OCI-LY7 (cell line): ENCODE results near the gene STEAP3.

Experiments
- EZH2phosphoT487 ChIP-seq: fragments of 200-600 bp; sonication (generic); IDR thresholded peaks from 2 replicates; pipeline ENCODE4 v1.6.1; 2018; ENCODE audit warnings: low read depth, borderline replicate concordance, mild to moderate bottlenecking, mixed run types, antibody characterized with exemption, low read length, moderate library complexity, mixed read lengths
- TF ChIP-seq, protein P1 (sequence below): fragments of 200-600 bp; sonication (generic); conservative IDR thresholded peaks from 2 replicates; pipeline ENCODE4 v1.5.1; 2014; ENCODE audit warnings: mild to moderate bottlenecking, antibody characterized with exemption, low read length, moderate library complexity, mixed read lengths

GRCh38 chr2:119174993-119175347 lies 48.7 kb upstream of the STEAP3 start:
- TF ChIP-seq, protein P1, sequence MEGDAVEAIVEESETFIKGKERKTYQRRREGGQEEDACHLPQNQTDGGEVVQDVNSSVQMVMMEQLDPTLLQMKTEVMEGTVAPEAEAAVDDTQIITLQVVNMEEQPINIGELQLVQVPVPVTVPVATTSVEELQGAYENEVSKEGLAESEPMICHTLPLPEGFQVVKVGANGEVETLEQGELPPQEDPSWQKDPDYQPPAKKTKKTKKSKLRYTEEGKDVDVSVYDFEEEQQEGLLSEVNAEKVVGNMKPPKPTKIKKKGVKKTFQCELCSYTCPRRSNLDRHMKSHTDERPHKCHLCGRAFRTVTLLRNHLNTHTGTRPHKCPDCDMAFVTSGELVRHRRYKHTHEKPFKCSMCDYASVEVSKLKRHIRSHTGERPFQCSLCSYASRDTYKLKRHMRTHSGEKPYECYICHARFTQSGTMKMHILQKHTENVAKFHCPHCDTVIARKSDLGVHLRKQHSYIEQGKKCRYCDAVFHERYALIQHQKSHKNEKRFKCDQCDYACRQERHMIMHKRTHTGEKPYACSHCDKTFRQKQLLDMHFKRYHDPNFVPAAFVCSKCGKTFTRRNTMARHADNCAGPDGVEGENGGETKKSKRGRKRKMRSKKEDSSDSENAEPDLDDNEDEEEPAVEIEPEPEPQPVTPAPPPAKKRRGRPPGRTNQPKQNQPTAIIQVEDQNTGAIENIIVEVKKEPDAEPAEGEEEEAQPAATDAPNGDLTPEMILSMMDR, result no peak
- TF ChIP-seq EZH2phosphoT487, result no peak
